SH-SY5Y (cell line): ENCODE results near the gene MSL3B.

ENCODE experiments used
- GATA2 ChIP-seq: IDR thresholded peaks from 2 replicates; pipeline ENCODE4 v1.6.1; 2011; ENCODE audit warnings: mild to moderate bottlenecking, low read depth, low read length
- GATA3 ChIP-seq: IDR thresholded peaks from 2 replicates; pipeline ENCODE4 v1.6.1; 2011; ENCODE audit warnings: low read depth, mild to moderate bottlenecking, low read length, moderate library complexity

GRCh38 chr2:233857511-233858141 lies 10.6 kb downstream of the MSL3B start:
- TF ChIP-seq GATA2 (no peak), GATA3 (no peak)
